Epithelial cell of prostate (primary cell): ENCODE data around the gene MAP1LC3B2.

Experiments
- DNase-seq: peaks from one replicate; pipeline ENCODE4 v3.0.0-alpha.2; 2011; ENCODE audit warnings: low read depth, low spot score
- H3K27ac ChIP-seq: fragments of 450-650 bp; 2 replicates; pipeline ENCODE4 v1.5.1; 2017; ENCODE audit warnings: mild to moderate bottlenecking

The MAP1LC3B2 gene

DNA sequence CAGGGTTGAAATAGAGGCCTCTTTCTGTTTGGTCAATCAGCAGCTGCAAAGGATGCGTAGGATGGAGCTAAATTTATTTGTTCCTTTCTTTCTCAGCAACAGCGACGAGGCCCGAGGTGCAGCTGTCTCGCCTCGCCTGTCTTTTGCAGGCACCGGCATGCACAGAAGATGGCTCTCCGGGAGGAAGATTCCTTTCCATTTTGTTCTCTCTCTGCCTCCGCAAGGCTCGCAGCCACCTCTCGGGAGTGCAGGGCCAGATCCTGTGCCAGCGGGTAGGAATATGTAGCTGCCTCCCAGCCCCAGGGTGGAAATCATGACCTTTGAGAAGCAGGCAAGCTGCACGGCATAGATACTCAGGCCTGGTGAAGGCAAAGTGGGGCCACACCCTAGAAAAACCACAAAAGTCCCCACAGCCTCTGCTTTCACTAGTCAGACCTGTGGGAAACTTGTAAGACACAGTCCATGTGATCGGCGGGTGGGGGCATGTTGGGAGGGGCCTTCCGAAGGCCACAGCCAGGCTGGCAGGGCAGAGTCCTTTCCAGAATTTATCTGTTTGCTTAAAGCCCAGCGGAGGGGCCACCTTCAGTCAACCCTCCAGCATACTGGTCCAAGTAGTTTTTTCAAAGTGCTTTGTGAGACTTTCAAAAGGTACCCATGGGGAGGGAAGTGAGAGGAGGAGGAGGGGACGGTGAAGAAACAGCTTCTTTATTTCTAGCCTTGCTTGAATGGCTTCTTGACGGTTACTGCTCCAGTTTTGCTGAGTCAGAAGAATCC, at the start of gene MAP1LC3B2:
Gene MAP1LC3B2 (plus strand): TSS at position 220 of the 774 bp plus-strand sequence. CDS start 16,562 bp downstream, outside the sequence.
- DNase-seq, result peak; percentile 87
- peak within 1 kb of the TSS; percentile 73 for H3K27ac ChIP-seq

DNA sequence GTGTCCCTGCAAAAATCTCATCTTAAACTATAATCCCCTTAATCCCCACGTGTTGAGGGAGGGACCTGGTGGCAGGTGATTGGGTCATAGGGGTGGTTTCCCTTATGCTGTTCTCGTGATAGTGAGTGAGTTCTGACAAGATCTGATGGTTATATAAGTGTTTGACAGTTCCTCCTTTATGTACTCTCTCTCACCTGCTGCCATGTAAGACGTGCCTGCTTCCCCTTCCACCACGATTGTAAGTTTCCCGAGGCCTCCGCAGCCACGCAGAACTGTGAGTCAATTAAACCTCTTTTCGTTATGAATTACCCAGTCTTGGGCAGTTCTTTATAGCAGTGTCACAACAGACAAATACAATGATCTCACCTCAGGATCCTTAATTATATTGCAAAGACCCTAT, 45.2 kb upstream of the MAP1LC3B2 start:
- H3K27ac ChIP-seq, result no peak overlapping the region
- DNase-seq, result no peak

DNA sequence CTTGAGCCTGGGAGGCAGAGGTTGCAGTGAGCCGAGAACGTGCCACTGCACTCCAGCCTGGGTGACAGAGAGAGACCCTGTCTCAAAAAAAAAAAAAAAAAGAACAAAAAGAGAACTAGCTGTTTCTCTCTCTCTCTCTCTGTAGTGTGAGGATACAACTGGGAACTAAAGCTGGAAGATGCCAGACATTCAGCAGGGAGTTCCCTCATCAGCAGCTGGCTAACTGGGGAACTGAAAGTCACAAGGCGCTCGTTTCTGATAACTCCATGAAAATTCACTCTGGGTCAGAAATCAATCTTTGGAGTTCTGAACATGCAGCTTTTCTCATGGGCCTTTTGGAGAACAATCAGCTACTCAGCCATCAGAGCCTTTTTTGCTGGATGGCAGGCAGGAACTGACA, 43.5 kb upstream of the MAP1LC3B2 start:
- DNase-seq, result no peak
- no peak overlapping the region for H3K27ac ChIP-seq

DNA sequence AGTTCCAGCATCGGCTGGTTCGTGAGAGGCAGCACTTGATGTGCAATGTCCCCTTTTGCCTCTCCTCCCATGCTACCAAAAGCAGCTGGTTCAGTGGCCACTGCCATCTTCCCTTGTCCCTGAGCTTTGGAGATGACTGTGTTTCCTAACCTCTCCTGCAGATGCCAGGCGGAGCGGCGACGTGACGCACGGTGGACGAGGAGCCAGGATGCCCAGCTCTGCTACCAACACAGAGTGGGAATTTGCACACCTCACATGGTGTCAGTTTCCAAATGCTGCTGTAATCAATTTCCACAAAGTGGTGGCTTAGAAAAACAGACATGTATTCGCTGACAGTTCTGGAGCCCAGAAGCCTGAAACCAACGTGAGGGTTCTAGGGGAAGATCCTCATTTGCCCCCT, 42.5 kb upstream of the MAP1LC3B2 start:
- H3K27ac ChIP-seq, result no peak overlapping the region
- no peak for DNase-seq

DNA sequence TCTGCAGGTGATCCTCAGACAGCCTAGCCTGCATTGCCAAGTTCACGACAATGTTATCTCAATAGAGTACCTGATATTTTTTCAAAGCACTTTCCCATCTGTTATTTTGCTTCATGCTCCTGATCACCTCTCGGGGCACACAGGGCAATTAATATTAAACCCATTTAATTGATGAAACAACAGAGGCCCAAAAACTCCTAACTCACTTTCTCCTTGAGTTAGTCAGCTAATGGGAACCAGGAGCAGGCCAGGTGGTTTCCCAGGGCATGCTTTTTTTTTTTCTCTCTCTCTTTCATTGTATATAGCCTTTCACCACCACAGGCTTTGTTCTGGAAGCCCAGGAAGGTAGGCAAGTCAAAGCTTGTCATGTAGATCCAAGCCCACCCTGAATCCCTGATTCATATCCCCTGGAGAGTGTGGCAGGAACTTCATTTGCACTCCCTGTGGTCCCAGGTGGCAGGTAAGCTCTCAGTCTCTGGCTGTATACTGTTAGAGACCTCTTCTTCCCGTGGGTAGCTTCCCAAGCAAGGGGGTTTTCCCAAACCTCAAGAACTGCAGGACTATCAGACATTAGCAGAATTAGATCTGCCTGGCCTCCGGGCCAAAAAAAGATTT, 41.6 kb upstream of the MAP1LC3B2 start:
- H3K27ac ChIP-seq, result no peak overlapping the region
- DNase-seq, result no peak

DNA sequence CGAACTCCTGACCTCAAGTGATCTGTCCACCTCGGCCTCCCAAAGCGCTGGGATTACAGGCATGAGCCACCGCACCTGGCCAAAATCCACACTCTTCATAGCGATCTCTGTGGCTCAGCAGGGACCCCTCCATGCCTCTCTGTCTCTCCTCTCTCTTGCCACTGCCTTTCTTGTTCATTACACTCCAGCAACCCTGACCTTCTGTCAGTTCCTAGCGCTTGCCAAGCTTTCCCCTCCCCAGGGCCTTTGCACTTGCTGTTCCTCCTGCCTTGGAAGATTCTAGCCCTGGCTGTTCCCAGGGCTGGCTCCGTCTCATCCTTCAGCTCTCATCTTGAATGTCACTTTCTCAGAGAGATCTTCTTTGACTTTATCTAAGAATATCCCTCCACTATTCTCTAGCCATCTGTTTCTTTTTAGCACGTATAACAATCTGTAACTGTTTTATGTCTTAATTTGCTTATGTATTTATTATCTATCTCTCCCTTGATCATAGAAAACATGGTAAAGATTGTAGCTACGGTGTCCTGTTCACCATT, 38.9 kb upstream of the MAP1LC3B2 start:
- no peak overlapping the region for H3K27ac ChIP-seq

DNA sequence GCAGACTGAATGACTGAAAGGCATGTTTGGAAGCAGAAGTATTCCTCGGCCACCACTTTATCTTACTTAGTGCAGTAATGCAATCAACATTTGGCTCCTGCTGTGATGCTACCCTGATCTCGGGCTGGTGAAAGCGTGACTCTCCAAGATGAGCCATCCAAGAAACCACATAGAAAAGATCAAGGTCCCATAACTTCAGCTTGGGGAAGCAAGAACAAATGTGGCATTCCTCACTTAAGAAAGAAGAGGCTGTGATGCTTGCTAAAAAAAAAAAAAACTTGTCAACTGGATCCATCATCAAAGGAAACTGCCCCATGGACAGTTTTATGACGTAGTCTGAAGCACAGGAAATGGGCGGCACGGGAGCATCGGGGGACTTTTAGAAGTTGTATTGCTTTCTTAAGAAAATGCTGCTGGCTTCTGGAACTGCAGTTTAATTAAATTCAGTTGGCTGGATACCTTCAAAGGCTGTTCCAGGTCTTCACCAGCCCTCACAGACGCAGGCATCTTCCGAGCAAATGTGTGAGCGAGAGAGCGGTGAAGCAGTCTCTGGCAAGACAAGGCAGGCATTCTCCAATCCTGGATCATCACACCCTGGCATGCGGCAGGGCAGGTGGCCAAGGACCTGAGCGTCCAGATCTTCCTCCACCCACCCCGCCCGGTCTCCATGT, 38.2 kb upstream of the MAP1LC3B2 start:
- H3K27ac ChIP-seq, result peak overlapping the region; percentile 47
- DNase-seq, result no peak

More for the DNA sequence above, 38.9 kb upstream of the MAP1LC3B2 start:
- DNase-seq, result no peak

DNA sequence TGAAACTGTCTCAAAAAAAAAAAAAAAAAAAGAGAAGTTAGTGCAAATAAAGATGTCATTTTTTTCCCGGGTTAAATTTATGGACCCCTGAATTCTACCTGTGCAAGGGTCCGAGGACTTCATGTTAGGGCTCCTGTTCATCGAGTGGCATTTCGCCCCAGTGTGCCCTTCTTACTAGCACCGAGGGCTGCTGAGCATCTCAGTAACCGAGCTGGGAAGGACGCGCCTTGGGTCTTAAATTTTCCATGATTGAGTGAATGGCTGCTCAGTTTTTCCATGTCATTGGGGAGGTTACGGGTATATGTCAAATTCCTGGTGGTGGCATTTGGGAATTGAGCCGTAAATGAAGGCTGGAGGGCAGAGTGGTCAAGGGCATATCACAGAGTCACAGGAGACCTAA, 34.9 kb upstream of the MAP1LC3B2 start:
- H3K27ac ChIP-seq, result no peak overlapping the region
- no peak for DNase-seq

DNA sequence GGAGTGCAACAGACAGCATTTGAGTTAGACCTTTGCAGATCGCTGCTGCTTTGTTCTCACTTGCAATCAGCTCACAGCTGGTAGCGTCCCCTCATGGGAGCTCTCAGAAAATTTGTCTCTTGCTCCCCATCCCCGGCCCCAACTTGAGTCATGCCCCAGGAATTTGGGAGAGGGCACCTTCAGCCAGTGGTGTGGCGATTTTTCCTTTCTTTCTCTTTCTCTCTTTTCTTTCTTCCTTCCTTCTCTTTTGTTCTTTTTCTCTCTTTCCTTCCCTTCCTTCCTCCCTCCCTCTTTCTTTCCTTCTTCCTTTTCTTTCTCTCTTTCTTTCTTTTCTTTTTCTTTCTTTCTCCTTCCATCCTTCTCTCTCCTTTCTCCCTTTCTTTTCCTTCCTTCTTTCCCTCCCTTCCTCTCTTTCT, 34.2 kb upstream of the MAP1LC3B2 start:
- DNase-seq, result no peak
- H3K27ac ChIP-seq, result peak overlapping the region; percentile 82

DNA sequence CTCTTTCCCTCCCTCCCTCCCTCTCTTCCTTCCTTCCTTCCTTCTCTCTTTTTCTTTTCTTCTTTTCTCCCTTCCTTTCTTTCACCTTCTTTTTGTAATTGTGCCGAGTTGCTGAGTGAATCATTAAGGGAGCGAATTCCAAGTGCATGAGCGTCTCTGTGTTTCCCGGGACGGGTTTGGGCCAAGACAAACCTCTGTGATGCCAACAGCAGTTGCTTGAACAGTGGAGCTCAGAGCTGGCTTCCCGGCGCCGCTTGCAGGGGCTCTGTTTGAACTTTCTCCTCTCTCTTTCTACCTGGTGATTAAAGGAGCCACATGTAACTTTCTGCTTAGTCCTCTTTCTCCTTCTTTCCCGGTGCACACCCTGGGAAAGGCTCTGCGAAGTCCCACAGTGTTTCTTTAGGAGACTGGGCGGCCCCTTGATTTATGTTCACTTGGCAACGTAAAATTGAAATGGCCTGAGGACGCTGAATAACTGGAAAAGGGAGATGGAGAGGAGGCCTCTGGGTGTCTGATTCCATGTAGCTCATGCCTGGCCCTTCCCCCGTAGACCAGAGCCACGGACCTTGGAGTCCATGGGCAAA, 33.7 kb upstream of the MAP1LC3B2 start:
- peak overlapping the region; percentile 82 for H3K27ac ChIP-seq

DNA sequence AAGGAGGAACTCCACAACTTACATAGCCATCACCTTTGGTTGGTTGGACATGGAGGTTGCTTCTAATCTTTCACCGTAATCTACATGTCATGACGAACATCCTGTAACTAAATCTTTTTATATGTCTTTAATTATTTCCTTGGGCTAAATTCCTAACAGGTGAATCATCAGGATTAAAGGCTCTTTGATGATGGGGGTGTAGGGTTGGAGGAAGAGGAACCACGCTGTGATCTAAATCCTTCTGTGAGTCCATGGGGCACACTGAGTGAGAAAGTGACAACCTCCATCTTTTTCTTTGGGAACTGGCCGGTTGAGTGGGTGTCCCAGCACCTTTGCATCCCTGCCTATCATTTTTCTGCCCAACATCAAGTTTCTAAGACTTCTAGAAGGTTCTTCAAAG, 31.1 kb upstream of the MAP1LC3B2 start:
- DNase-seq, result peak; percentile 60
- H3K27ac ChIP-seq, result peak overlapping the region; percentile 30

More for the DNA sequence above, 33.7 kb upstream of the MAP1LC3B2 start:
- peak; percentile 49 for DNase-seq

DNA sequence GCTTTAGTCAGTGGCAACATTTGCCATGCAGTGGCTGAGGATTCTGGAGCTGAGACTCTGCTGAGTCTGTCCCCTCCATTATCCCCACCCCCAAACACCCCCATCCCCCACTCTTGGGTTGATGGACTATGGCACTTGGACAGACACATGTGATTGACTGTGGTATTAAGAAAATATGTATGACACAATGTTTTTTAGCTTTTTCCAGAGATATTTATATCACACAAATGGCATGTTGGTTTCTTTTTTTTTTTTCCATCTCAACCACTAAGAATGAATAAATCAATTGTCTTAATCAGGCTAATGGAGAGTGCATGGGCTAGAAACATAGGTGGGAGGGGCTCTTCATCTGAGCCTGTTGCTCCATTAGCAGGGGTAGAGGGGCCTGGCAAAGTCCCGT, 30.7 kb upstream of the MAP1LC3B2 start:
- no peak for DNase-seq
- H3K27ac ChIP-seq, result peak overlapping the region; percentile 30

DNA sequence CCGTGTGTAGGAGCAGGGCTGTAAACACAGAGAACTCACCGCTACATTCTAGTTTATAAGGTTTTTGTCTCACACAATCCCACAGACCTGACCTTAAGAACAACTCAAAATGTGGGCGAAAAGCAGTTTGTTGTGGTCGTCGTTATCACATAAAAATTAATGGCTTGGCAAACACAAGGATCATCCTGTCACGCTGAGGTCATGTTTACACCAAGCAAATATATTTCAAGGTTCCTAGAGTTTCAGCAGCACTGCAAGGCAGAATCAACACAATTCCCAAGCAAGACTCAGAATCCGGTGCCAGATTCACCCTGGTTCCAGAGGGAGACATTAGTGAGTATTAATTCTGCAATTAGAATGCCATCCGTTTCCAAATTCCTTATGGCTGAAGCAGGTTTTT, 30.1 kb upstream of the MAP1LC3B2 start:
- no peak for DNase-seq

DNA sequence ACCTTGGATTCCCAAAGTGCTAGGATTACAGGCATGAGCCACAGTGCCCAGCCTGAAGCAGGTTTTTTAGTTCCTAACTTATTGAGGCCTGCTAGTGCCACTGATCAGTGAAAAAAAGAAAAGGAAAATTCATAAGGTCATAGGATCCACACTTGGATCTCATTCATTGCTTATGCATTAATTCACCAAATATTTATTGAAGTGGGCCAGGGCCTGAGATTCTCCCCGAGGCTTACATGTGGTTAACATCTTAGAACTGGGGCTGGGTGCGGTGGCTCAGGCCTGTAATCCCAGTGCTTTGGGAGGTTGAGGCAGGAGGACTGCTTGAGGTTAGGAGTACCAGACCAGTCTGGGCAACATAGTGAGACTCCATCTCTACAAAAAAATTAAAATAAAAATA, 29.5 kb upstream of the MAP1LC3B2 start:
- no peak for DNase-seq
- no peak overlapping the region for H3K27ac ChIP-seq

More for the DNA sequence above, 30.1 kb upstream of the MAP1LC3B2 start:
- H3K27ac ChIP-seq, result no peak overlapping the region

DNA sequence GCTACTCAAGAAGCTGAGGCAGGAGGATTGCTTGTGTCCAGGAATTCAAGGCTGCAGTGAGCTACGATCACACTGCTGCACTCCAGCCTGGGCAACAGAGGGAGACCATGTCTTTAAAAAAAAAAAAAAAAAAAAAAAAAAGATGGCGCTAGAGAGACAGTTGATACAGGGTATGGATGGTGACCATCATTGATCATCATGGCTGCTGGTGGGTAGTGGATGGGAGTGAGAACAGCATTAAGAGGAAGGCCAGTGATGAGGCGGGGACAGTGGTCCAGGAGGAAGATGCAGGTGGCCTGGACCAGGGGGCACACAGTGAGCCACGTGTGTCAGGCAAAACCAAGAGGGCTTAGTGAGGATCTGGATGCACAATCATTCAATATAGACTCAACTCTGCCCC, 26.8 kb upstream of the MAP1LC3B2 start:
- DNase-seq, result no peak
- no peak overlapping the region for H3K27ac ChIP-seq

DNA sequence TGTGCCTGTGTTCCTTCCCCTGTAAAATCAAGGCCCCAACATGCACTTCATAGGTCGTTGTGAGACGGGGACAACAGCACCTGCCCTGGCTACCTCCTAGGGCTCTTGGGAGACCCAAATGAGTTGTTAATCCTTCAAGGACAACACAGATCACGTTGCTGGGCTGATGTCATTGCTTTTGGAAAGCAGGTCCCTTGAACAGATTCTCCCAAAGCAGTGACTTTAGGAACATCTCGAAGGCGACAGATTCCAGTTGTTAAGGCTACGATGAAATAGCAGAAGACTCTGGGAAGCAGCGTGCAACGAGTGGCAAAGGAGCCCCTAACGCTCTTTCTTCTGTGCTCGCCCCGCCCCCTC, 26.2 kb upstream of the MAP1LC3B2 start:
- no peak for DNase-seq
- H3K27ac ChIP-seq, result no peak overlapping the region

DNA sequence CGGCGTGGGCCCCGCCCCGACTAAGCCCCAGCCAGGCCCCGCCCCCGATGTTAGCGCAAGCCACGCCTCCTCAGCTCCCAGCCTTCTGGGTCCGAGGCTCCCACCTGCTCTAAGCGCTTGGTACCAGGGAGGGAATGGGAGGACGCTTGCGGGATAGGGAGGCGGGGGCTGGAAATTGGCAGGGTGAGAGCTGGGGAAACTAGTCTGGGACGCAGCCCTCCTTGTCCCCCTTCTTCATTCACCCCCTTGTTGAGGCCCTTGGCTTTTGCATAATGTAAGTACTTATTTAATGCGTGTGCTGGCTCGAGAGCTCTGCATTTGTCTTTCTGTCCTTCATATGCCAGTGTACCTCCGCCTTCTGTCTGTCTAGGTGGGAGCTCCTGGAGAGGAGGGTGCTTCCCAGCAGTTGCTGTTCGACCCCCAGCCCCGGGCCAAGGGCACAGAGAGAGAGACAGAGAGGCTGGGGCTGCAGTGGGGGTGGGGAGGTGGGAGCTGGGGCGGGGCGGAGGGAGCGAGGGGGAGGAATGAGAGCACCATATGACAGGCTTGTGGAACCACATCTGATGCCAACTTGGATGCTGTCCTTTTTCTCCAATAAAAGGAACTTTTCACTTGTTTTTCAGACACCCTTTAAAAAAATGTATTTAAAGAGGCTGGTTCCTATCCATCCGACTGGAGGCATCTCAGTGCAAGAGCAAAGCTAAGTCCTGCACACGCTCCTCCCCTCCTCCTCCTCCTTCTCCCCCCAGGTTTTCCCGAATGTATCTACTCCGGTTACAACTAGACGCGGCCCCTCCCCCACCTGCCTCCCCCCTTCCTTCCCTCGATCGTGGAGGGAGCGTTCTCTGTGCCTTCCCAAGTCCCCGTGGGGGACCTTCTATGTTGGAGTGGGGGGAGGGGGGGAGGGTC, 25.6 kb upstream of the MAP1LC3B2 start:
- no peak overlapping the region for H3K27ac ChIP-seq
- no peak for DNase-seq

DNA sequence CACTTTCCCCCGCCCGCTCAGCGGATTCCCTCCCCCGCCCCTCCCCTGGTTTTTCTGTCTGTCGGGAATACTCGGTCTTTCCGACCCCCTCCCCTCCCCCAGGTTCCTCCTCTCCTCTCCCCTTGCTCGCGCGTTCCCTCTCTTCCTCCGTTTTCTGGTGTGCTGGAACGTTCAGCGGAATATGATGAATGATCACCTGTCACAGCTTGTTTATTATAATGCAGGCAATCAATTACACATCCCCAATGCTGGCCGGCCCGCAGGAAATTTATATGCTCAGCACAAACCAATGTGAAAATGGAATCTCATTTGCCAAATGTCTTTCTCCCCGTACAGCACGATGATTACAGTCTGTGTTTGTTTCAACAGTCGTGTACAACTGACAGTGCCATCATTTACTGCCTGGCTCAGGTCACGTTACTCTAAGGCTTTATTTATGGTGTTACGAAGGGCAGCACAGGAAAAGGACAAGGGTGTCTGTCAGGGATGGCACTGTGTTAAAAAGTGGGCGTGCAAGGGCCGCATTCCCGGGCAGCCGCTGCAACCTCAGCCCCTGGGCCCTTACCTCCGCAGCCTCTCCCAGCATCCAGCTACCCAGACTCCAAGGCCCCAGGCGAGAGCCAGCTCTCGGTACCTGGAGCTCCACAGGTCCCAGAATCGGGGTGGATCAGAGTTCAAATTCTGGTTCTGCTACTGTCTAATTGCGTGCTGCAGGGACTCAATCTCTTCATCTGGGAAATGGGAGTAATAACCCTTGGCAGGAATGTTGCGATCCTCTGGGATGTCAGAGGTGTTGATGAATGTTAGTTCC, 24.7 kb upstream of the MAP1LC3B2 start:
- H3K27ac ChIP-seq, result no peak overlapping the region
- DNase-seq, result no peak

DNA sequence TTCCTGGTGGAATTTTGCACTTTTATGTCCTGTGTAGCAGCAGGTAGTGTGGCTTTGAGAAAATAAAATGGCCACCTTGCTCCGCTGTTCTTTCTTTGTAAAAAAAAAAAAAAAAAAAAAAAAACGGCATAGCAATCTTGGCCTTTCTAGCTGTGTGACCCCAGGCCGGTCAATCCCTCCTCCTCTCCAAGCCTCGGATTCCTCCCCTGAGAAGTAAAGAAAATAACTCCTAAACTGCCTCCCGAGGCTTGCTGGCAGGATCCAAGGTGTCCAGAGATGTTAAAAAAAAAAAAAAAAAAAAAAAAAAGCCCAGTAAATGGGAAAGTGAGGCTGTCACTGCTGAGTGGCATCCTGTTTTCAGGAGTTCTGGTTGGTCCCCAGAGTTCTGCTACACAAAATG, 23.9 kb upstream of the MAP1LC3B2 start:
- no peak overlapping the region for H3K27ac ChIP-seq
- DNase-seq, result no peak
